HG03469 (cell line): Measurements from ENCODE around the gene SOX14.

Experiments used
- ATAC-seq: cut with Tn5 transposase; IDR thresholded peaks from one replicate; pipeline ENCODE4 v1.9.1; 2021; ENCODE audit warnings: mild to moderate bottlenecking, moderate library complexity, moderate number of reproducible peaks; ENCODE audit not compliant: unreplicated experiment

SOX14 gene

GRCh38 chr3:137764001-137764433 lies at the start of gene SOX14:
SOX14 (plus strand) TSS chr3:137764315; CDS start chr3:137764785, 470 bp downstream.
- ATAC-seq, result no peak

- no peak for ATAC-seq
Measured at GRCh38 chr3:137714551-137714950, 49.6 kb upstream of the SOX14 start.

DNA sequence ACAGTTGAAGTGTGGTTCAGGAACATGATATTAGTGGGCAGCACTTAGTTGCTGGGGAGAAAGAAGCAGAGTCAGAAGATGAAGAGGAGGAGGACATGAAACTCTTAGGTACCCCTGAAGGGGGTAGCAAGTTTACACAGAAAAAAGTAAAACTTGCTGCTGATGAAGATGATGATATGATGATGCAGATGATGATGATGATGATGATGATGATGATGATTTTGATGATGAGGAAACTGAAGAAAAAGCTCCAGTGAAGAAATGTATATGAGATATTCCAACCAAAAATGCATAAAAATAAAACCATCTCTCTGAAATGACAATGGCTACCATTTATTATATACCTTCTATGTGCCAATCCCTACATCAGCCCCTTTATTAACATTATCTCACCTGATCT lies 39.9 kb upstream of the SOX14 start:
- no peak for ATAC-seq

GRCh38 chr3:137737208-137737607 lies 26.9 kb upstream of the SOX14 start:
- ATAC-seq, result no peak

GRCh38 chr3:137738710-137739109 lies 25.4 kb upstream of the SOX14 start:
- ATAC-seq, result no peak

- ATAC-seq, result no peak
Measured at GRCh38 chr3:137743608-137744007, 20.5 kb upstream of the SOX14 start.

GRCh38 chr3:137746808-137747207 lies 17.3 kb upstream of the SOX14 start:
- ATAC-seq, result no peak

- no peak for ATAC-seq
Measured at GRCh38 chr3:137759505-137759904, 4.6 kb upstream of the SOX14 start.

- ATAC-seq, result no peak
Measured at GRCh38 chr3:137760341-137761098, 3.6 kb upstream of the SOX14 start.

- ATAC-seq, result no peak
Measured at GRCh38 chr3:137761099-137761562, 3.0 kb upstream of the SOX14 start.

GRCh38 chr3:137761563-137762503 lies 2.3 kb upstream of the SOX14 start:
- no peak for ATAC-seq

- ATAC-seq, result no peak
Measured at GRCh38 chr3:137762674-137763593, 1.2 kb upstream of the SOX14 start.

DNA sequence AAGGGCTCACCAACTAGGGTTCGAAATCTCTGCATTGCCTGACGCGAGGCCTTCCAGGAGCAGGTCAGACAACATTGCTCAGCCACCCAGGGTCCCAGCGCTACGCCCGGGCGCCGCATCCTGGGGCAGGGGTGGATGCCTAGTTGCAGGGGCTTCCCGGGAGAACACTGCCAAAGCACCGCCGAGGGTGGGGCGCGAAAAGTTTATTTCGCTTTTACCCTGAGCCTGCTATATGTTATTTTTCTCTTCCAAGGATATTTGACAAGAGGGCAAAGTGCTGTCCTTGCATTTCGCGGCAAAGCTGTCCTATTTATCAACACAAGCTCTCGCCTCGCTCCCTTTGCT lies 549 bp upstream of the SOX14 start:
- no peak for ATAC-seq

GRCh38 chr3:137764563-137765309 lies 621 bp downstream of the SOX14 start:
- ATAC-seq, result no peak

DNA sequence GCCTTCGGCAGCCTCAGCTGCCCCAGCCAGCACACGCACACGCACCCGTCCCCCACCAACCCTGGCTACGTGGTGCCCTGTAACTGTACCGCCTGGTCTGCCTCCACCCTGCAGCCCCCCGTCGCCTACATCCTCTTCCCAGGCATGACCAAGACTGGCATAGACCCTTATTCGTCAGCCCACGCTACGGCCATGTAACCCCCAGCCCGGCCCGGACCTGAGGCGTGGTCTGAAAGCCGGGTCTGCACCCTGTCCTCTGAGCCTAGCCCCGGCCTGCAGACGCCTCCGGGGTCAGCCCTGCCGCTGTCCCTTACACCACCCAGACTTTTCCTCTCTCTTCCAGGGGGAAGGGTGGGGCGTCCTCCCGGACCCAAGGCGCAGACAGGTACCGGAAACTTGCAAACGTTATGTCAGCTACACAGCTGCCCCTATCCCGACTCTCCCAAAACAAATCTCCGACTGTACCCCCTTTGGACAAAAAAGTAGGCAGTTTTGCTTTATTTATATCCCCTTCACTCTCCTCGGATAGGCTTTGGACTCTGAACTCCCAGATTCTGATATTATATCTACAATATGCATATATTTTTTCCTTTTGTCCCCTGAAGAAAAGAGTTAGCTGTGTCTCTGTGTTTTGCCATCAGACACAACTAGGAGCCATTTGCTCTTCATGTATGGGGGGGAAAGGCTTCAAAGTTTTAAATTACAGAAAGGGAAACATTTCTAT lies 1.4 kb downstream of the SOX14 start:
- ATAC-seq, result no peak

DNA sequence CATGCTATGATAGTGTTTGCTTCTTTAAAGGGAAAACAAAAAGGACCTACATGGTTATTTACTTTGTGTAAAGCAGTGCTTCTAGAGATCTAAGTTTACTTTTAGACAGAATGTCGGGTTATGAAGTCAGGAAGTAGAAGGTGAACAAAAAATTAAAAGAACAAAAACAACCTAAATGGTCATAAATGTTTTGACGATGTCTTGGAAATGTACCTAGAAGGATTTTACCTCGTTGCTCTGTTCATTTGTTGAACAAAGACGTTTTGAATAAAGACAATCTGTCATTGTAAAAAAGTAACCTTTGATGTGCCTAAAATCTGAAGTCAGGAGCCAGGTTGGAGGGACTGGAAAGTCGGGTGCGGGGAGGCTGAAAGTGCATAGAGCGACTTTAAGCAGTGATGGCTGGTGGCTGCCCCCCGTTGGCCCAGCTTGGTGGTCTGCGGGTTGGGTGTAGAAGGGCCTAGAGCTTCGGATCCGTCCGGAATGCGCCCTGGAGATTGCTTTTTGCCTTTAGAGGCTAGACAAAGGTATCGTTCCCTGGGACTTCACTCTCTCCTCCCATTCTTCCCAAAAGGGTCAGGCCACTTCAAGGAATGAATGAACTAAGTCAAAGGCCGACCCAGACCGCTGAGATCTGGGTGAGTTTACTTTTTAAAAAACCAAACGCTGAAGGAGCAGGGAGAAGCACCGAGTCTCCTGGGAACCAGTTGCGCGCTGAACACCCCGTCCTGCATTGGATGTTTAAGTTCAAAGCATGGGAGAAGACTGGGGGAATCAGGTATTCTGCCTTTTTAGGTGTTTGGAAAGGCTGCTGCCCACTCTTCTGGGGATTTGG lies 2.1 kb downstream of the SOX14 start:
- ATAC-seq, result no peak

- no peak for ATAC-seq
Measured at GRCh38 chr3:137766876-137767537, 2.9 kb downstream of the SOX14 start.
